ENCODE data around the gene KRTAP10-11.
"Not testable (repeated sequence)": the region's sequence is repeated elsewhere in the genome, so short reads cannot be mapped to it uniquely, and the experiment has no call there.

KRTAP10-11 gene

DNA sequence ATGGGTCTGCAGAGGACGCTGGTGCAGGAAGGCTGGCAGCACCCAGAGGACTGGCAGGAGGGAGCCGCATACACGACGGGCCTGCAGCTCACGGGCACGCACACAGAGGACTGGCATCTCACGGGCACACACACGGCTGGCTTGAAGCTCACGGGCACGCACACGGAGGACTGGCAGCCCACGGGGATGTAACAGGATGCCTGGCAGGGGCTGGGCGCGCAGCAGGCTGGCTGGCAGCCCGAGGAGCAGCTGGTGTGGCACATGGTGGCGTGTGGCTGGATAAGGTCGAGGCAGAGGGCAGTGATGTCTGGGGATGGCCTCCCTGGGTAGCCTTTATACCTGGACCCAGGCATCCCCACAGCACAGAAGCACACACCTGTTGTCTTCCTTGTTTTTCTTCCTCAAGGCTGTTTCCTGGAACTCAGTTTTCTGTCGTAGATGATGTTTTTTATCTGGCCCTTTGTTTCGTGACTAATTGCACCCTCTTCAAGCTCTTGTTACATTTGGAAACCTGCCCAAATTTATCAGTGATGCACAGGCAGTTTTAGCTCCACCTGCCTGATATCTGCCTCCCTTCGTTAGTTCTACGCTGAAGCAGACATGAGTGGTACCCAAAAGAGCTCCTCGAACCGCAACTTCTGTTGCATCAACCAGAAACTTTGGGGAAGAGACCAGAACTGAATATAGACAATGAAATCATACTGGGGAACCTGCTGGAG is 35.8 kb downstream of the KRTAP10-11 start, which contains the start of gene KRTAP12-1:
TSS of gene KRTAP12-1 (minus strand) at position 303 of the 719 bp plus-strand sequence. CDS start at position 263, 40 bp downstream.
- no peak within 1 kb of the TSS for H3K4me3 ChIP-seq (ENCODE audit: low read depth in 1 of 5, low read length in 5 of 5)
- H3K36me3 ChIP-seq (ENCODE audit: control insufficient read depth in 5 of 5, insufficient read depth in 5 of 5, low read length in 5 of 5) = no peaks in the 10 kb centered on the region
- no peak within 1 kb of the TSS for H3K9ac ChIP-seq (ENCODE audit: low read length in 5 of 5)
- H3K4me1 ChIP-seq (ENCODE audit: control insufficient read depth in 5 of 5, insufficient read depth in 5 of 5, low read length in 5 of 5) = peaks cover 0 to under 1% (median 0%) of the 10 kb centered on the region in 5 donors
- H3K9me3 ChIP-seq (ENCODE audit: control insufficient read depth in 5 of 5, low read length in 5 of 5) = no peaks in the 10 kb centered on the region
- H3K27ac ChIP-seq (ENCODE audit: low read depth, low read length) = no peak within 1 kb of the TSS
- H3K27me3 ChIP-seq (ENCODE audit: control insufficient read depth in 5 of 5, insufficient read depth in 4 of 5, low read length in 5 of 5) = peaks cover 0 to 19% (median 8%) of the 10 kb centered on the region in 5 donors

- H3K36me3 ChIP-seq (ENCODE audit: control insufficient read depth in 5 of 5, insufficient read depth in 5 of 5, low read length in 5 of 5) = no peaks in the 10 kb centered on the region
- peaks cover 0 to 26% (median 11%) of the 10 kb centered on the region in 5 donors for H3K27me3 ChIP-seq (ENCODE audit: control insufficient read depth in 5 of 5, insufficient read depth in 4 of 5, low read length in 5 of 5)
- H3K4me3 ChIP-seq (ENCODE audit: low read depth in 1 of 5, low read length in 5 of 5) = no peak overlapping the region
- no peak overlapping the region for H3K9ac ChIP-seq (ENCODE audit: low read length in 5 of 5)
- H3K9me3 ChIP-seq (ENCODE audit: control insufficient read depth in 5 of 5, low read length in 5 of 5) = no peaks in the 10 kb centered on the region
- no peak overlapping the region for H3K27ac ChIP-seq (ENCODE audit: low read depth, low read length)
- H3K4me1 ChIP-seq (ENCODE audit: control insufficient read depth in 5 of 5, insufficient read depth in 5 of 5, low read length in 5 of 5) = peaks cover 0 to 2% (median 0%) of the 10 kb centered on the region in 5 donors
Measured at GRCh38 chr21:44682580-44683151, 36.5 kb downstream of the KRTAP10-11 start.

DNA sequence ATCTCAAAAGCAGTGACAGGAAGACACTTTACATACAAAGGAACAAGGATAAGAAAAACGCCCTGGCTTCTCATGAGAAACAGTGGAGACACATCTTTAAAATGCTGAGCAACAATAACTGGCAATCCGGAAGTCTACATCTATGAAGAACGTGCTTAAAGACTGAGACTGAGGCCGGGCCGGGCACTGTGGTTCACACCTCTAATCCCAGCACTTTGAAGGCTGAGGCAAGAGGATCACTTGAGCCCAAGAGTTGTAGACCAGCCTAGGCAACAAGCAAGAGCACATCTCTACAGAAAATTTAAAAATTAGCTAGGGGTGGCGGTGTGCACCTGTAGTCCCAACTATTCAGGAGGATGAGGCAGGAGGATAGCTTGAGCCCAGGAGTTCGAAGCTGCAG is 37.9 kb downstream of the KRTAP10-11 start:
- no peak overlapping the region for H3K4me3 ChIP-seq (ENCODE audit: low read depth in 1 of 5, low read length in 5 of 5)
- H3K4me1 ChIP-seq (ENCODE audit: control insufficient read depth in 5 of 5, insufficient read depth in 5 of 5, low read length in 5 of 5) = peaks cover 0 to 2% (median 0%) of the 10 kb centered on the region in 5 donors
- peaks cover 0 to 30% (median 12%) of the 10 kb centered on the region in 5 donors for H3K27me3 ChIP-seq (ENCODE audit: control insufficient read depth in 5 of 5, insufficient read depth in 4 of 5, low read length in 5 of 5)
- no peak overlapping the region for H3K9ac ChIP-seq (ENCODE audit: low read length in 5 of 5)
- H3K27ac ChIP-seq (ENCODE audit: low read depth, low read length) = no peak overlapping the region
- no peaks in the 10 kb centered on the region for H3K9me3 ChIP-seq (ENCODE audit: control insufficient read depth in 5 of 5, low read length in 5 of 5)
- no peaks in the 10 kb centered on the region for H3K36me3 ChIP-seq (ENCODE audit: control insufficient read depth in 5 of 5, insufficient read depth in 5 of 5, low read length in 5 of 5)

DNA sequence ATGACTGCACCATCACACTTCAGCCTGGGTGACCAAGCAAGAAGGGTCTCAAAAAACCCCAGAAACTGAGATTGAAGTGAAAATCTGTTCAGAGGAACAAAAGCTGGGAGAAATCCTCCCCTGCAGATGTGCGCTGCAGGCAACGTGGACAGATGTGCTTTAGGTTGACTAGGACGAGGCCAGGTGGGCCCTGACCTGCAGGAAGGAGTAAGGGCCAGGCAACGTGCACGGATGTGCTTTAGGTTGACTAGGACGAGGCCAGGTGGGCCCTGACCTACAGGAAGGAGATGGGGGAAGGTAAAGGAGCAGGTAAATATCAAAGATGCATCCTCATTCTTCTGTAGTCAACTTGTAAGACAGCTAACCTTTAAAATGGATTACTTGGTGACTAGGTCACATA is 38.3 kb downstream of the KRTAP10-11 start:
- H3K9ac ChIP-seq (ENCODE audit: low read length in 5 of 5) = no peak overlapping the region
- no peak overlapping the region for H3K27ac ChIP-seq (ENCODE audit: low read depth, low read length)
- peaks cover 0 to 2% (median 0%) of the 10 kb centered on the region in 5 donors for H3K4me1 ChIP-seq (ENCODE audit: control insufficient read depth in 5 of 5, insufficient read depth in 5 of 5, low read length in 5 of 5)
- H3K4me3 ChIP-seq (ENCODE audit: low read depth in 1 of 5, low read length in 5 of 5) = no peak overlapping the region
- no peaks in the 10 kb centered on the region for H3K9me3 ChIP-seq (ENCODE audit: control insufficient read depth in 5 of 5, low read length in 5 of 5)
- no peaks in the 10 kb centered on the region for H3K36me3 ChIP-seq (ENCODE audit: control insufficient read depth in 5 of 5, insufficient read depth in 5 of 5, low read length in 5 of 5)
- H3K27me3 ChIP-seq (ENCODE audit: control insufficient read depth in 5 of 5, insufficient read depth in 4 of 5, low read length in 5 of 5) = peaks cover 0 to 30% (median 12%) of the 10 kb centered on the region in 5 donors

- not testable (repeated sequence) for H3K36me3 ChIP-seq (ENCODE audit: control insufficient read depth in 5 of 5, insufficient read depth in 5 of 5, low read length in 5 of 5); H3K9me3 ChIP-seq (ENCODE audit: control insufficient read depth in 5 of 5, low read length in 5 of 5); H3K9ac ChIP-seq (ENCODE audit: low read length in 5 of 5); H3K27ac ChIP-seq (ENCODE audit: low read depth, low read length); H3K4me3 ChIP-seq (ENCODE audit: low read depth in 1 of 5, low read length in 5 of 5); H3K4me1 ChIP-seq (ENCODE audit: control insufficient read depth in 5 of 5, insufficient read depth in 5 of 5, low read length in 5 of 5)
- peaks cover 0 to 30% (median 12%) of the 10 kb centered on the region in 5 donors for H3K27me3 ChIP-seq (ENCODE audit: control insufficient read depth in 5 of 5, insufficient read depth in 4 of 5, low read length in 5 of 5)
Measured at GRCh38 chr21:44685050-44685449, 38.8 kb downstream of the KRTAP10-11 start.

DNA sequence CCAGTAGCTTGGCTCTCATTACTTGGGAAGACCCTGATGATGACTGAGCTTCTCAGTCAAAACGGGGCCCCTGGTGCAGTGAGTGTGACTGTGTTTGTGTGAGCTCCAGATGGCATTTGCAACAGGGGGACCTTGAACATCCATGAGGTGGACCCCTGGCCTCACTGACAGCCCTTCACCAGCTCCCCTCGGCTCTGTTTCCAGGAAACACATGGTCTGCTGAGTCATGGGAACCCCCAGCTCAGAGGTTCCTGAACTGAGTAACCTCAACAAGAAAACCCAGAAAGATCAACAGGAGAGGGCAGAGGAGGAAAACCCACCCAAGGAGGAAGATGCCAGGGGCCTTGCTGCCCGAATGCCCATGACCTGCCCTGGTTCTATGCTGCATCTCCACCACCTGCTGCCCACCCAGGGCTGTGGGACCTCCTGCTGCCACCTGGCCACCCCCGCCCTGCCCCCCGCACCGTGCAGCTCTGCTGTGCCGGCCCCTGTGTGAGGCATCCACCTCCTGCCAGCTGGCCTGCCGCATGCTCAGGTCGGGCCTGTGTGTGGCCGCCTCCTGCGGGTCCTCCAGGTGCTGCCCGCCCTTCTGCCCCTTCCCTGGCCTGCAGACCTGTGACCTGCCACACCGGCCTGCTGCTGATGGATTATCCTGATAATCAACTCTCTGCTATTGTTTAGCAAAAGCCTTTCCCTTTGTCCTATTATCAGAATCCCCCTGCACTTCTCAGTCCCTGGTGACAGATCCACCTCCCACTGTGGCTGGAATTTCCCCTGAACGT is 40.0 kb downstream of the KRTAP10-11 start:
- Histone ChIP-seq H3K27me3 (ENCODE audit: control insufficient read depth in 5 of 5, insufficient read depth in 4 of 5, low read length in 5 of 5) (peaks cover 0 to 30% (median 12%) of the 10 kb centered on the region in 5 donors), H3K4me3 (ENCODE audit: low read depth in 1 of 5, low read length in 5 of 5) (no peak overlapping the region), H3K9me3 (ENCODE audit: control insufficient read depth in 5 of 5, low read length in 5 of 5) (no peaks in the 10 kb centered on the region), H3K27ac (ENCODE audit: low read depth, low read length) (no peak overlapping the region), H3K4me1 (ENCODE audit: control insufficient read depth in 5 of 5, insufficient read depth in 5 of 5, low read length in 5 of 5) (peaks cover 0 to 2% (median 0%) of the 10 kb centered on the region in 5 donors), H3K9ac (ENCODE audit: low read length in 5 of 5) (no peak overlapping the region), H3K36me3 (ENCODE audit: control insufficient read depth in 5 of 5, insufficient read depth in 5 of 5, low read length in 5 of 5) (no peaks in the 10 kb centered on the region)

- Histone ChIP-seq H3K4me1 (ENCODE audit: control insufficient read depth in 5 of 5, insufficient read depth in 5 of 5, low read length in 5 of 5) (peaks cover 0 to 2% (median 0%) of the 10 kb centered on the region in 5 donors), H3K36me3 (ENCODE audit: control insufficient read depth in 5 of 5, insufficient read depth in 5 of 5, low read length in 5 of 5) (no peaks in the 10 kb centered on the region), H3K9ac (ENCODE audit: low read length in 5 of 5) (no peak overlapping the region), H3K4me3 (ENCODE audit: low read depth in 1 of 5, low read length in 5 of 5) (no peak overlapping the region), H3K27ac (ENCODE audit: low read depth, low read length) (no peak overlapping the region), H3K9me3 (ENCODE audit: control insufficient read depth in 5 of 5, low read length in 5 of 5) (peaks cover 0 to 1% (median 0%) of the 10 kb centered on the region in 5 donors), H3K27me3 (ENCODE audit: control insufficient read depth in 5 of 5, insufficient read depth in 4 of 5, low read length in 5 of 5) (peaks cover 0 to 26% (median 12%) of the 10 kb centered on the region in 5 donors)
Measured at GRCh38 chr21:44686843-44687561, 40.8 kb downstream of the KRTAP10-11 start.

GRCh38 chr21:44687671-44688070 is 41.5 kb downstream of the KRTAP10-11 start:
- H3K4me1 ChIP-seq (ENCODE audit: control insufficient read depth in 5 of 5, insufficient read depth in 5 of 5, low read length in 5 of 5) = peaks cover 0 to 2% (median 0%) of the 10 kb centered on the region in 5 donors
- no peak overlapping the region for H3K4me3 ChIP-seq (ENCODE audit: low read depth in 1 of 5, low read length in 5 of 5)
- no peak overlapping the region for H3K27ac ChIP-seq (ENCODE audit: low read depth, low read length)
- peaks cover 0 to 8% (median 2%) of the 10 kb centered on the region in 5 donors for H3K9me3 ChIP-seq (ENCODE audit: control insufficient read depth in 5 of 5, low read length in 5 of 5)
- H3K36me3 ChIP-seq (ENCODE audit: control insufficient read depth in 5 of 5, insufficient read depth in 5 of 5, low read length in 5 of 5) = no peaks in the 10 kb centered on the region
- H3K27me3 ChIP-seq (ENCODE audit: control insufficient read depth in 5 of 5, insufficient read depth in 4 of 5, low read length in 5 of 5) = peaks cover 0 to 26% (median 12%) of the 10 kb centered on the region in 5 donors
- H3K9ac ChIP-seq (ENCODE audit: low read length in 5 of 5) = no peak overlapping the region

DNA sequence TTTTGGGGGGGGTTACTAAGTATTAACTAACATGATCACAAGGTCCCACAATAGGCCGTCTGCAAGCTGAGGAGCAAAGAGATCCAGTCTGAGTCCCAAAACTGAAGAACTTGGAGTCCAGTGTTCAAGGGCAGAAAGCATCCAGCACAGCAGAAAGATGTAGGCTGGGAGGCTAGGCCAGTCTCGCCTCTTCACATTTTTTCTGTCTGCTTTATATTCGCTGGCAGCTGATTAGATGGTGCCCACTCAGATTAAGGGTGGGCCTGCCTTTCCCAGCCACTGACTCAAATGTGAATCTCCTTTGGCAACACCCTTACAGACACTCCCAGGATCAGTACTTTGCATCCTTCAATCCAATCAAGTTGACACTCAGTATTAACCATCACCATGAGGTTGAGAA is 43.5 kb downstream of the KRTAP10-11 start:
- Histone ChIP-seq H3K27me3 (ENCODE audit: control insufficient read depth in 5 of 5, insufficient read depth in 4 of 5, low read length in 5 of 5) (peaks cover under 1 to 22% (median 12%) of the 10 kb centered on the region in 5 donors), H3K9me3 (ENCODE audit: control insufficient read depth in 5 of 5, low read length in 5 of 5) (peaks cover 0 to 18% (median 5%) of the 10 kb centered on the region in 5 donors)
- not testable (repeated sequence) for H3K36me3 ChIP-seq (ENCODE audit: control insufficient read depth in 5 of 5, insufficient read depth in 5 of 5, low read length in 5 of 5); H3K4me3 ChIP-seq (ENCODE audit: low read depth in 1 of 5, low read length in 5 of 5); H3K4me1 ChIP-seq (ENCODE audit: control insufficient read depth in 5 of 5, insufficient read depth in 5 of 5, low read length in 5 of 5); H3K9ac ChIP-seq (ENCODE audit: low read length in 5 of 5); H3K27ac ChIP-seq (ENCODE audit: low read depth, low read length)

Measured in subcutaneous abdominal adipose tissue (tissue), 5 donors.